K562 (cell line): ENCODE results near the gene ZNF821. TPM values are rescaled to one million over a fixed set of nuclear protein-coding genes. Genes with fewer than 3 reads are reported as not detected.

Experiments used
- CC2D1A ChIP-seq: fragments of 450-650 bp; IDR thresholded peaks from 2 replicates; pipeline ENCODE4 v1.6.1; 2017; ENCODE audit warnings: mild to moderate bottlenecking
- FOS ChIP-seq: IDR thresholded peaks from 3 replicates; pipeline ENCODE4 v1.6.1; 2011; ENCODE audit not compliant: insufficient read length; ENCODE audit errors: extremely low read depth
- SMAD3 ChIP-seq: fragments of 450-650 bp; formaldehyde crosslinking; conservative IDR thresholded peaks from 2 replicates; pipeline ENCODE4 v1.4.0; 2020; ENCODE audit warnings: mild to moderate bottlenecking
- polyA plus RNA-seq, 8 experiments: library from polyadenylated mRNA; depleted of rRNA in 4 of 8; stranded (reverse) in 5 of 8; unstranded in 3 of 8; fragments of >200 nt; fragmentation: Nextera tagmentation in 2 of 8; fragmentation: Illumina TruSeq in 1 of 8; extraction: Ambion mirVana in 2 of 8; extraction: Trizol in 1 of 8; gene quantifications; 2 replicates each; pipeline versions ENCODE4 v1.2.1 to v1.2.3, GENCODE V29; 2011 to 2014; ENCODE audit warnings: inconsistent platforms in 1 of 8, missing spikeins in 1 of 8
- total RNA-seq, 7 experiments: library from RNA; depleted of rRNA in 6 of 7; stranded (reverse); fragments of >200 nt in 6 of 7; fragmentation: Illumina TruSeq in 2 of 7; extraction: Trizol in 2 of 7; gene quantifications; 2 replicates each; pipeline versions ENCODE4 v1.2.1 to v1.2.3, GENCODE V29; 2011 to 2021; ENCODE audit warnings: low replicate concordance in 1 of 7
- TF ChIP-seq, protein P1 (sequence below): fragments of 250-450 bp; sonication (Bioruptor Pico); IDR thresholded peaks from 2 replicates; pipeline ENCODE4 v1.4.0; 2020; ENCODE audit warnings: mild to moderate bottlenecking, moderate library complexity
- TF ChIP-seq, protein P2 (sequence below): fragments of 250-450 bp; sonication (Bioruptor Pico); IDR thresholded peaks from 2 replicates; pipeline ENCODE4 v1.8.0; 2021; ENCODE audit warnings: moderate library complexity, mild to moderate bottlenecking, inconsistent platforms

The ZNF821 gene
- total and polyA plus RNA-seq, 9 of the 15 experiments (the other 6 are each of a cell fraction or from before 2014, with no cell fraction given) = 0.38 to 5.6 (median 3.6) TPM

DNA sequence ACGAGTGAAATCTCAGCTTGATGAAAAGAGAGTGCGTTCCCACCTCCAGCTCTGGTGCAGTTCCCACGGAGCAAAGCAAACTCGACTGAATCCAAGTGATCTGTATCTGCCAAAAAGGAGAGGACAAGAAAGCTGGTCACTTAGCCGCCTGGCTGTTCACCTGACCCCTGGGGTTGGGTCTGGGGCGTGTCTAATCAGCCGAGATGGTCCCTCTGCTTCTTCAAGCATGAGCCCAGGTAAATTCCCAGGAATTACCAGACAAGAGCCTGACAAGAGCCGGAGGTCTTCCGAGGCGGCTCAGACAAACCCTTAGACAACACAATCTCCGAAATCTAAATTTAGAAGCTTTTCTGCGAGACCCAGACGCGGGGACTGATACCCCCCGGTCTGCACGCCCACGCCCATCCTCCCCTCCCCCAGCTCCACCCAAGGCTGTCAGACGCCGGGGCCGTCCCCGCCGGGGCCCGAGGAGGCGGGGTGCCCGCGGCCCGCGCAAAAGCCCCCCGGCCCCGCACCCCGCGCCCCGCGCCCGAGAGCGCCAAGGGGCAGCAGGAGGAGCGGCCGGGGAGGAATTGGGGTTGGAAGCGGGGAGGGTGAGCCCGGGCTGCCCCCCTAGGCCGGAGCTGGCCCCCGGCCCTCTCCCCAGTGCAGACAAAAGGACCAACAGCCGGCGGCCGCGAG, 674 bp downstream of the ZNF821 start (continued):
- TF ChIP-seq, protein P1, sequence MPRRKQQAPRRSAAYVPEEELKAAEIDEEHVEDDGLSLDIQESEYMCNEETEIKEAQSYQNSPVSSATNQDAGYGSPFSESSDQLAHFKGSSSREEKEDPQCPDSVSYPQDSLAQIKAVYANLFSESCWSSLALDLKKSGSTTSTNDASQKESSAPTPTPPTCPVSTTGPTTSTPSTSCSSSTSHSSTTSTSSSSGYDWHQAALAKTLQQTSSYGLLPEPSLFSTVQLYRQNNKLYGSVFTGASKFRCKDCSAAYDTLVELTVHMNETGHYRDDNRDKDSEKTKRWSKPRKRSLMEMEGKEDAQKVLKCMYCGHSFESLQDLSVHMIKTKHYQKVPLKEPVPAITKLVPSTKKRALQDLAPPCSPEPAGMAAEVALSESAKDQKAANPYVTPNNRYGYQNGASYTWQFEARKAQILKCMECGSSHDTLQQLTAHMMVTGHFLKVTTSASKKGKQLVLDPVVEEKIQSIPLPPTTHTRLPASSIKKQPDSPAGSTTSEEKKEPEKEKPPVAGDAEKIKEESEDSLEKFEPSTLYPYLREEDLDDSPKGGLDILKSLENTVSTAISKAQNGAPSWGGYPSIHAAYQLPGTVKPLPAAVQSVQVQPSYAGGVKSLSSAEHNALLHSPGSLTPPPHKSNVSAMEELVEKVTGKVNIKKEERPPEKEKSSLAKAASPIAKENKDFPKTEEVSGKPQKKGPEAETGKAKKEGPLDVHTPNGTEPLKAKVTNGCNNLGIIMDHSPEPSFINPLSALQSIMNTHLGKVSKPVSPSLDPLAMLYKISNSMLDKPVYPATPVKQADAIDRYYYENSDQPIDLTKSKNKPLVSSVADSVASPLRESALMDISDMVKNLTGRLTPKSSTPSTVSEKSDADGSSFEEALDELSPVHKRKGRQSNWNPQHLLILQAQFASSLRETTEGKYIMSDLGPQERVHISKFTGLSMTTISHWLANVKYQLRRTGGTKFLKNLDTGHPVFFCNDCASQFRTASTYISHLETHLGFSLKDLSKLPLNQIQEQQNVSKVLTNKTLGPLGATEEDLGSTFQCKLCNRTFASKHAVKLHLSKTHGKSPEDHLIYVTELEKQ (CRISPR knock-in tag) = no peak
- TF ChIP-seq SMAD3 (no peak), CC2D1A (no peak), FOS (no peak)
- TF ChIP-seq, protein P2, sequence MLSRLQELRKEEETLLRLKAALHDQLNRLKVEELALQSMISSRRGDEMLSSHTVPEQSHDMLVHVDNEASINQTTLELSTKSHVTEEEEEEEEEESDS (CRISPR knock-in tag) = no peak
